Measurements from ENCODE around the gene AXIN1.
"Not testable (repeated sequence)": the region's sequence is repeated elsewhere in the genome, so short reads cannot be mapped to it uniquely, and the experiment has no call there.

The AXIN1 gene

DNA sequence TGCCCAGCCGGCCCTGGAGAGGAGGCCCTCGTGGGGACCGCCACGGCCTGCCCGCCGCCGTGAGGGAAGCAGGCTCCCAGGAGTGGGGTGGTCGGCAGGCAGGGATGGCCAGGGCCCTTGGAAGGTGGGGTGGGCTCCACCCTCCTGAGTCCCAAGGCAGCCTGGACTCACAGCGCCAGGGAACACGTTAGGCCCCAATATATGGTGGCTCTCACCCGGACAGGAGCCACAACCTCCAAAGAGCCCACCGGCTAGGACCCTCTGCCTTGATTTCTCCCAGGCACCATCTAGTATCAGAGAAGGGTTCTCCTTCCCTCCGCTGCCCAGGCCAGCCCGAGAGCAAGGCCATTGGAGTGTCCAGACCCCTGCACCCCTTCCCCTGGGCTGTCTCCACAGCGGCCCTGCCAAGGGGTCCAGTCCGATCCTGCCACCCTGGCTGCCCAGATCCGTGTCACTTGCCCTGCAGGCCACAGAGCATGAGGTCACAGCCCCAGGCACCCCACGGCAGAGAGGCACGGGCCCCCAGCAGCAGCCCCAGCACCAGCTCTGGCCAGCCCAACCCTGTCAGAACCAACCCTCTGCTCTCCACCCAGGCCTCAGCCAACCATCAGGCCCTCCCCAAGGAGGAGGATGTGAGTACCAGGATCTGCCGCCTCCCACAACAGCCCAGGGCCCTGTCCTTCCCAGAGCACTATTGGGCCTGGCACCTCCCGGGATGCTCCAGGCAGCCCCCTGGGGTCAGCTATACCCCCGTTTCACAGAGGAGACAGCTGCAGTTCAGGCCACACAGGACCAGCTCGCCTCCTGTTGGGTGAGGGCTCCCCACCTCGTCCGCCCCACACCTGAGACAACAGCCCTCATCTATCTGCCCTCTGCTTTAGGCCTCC, 1.1 kb upstream of the AXIN1 start:
- DNase-seq = no peak

DNA sequence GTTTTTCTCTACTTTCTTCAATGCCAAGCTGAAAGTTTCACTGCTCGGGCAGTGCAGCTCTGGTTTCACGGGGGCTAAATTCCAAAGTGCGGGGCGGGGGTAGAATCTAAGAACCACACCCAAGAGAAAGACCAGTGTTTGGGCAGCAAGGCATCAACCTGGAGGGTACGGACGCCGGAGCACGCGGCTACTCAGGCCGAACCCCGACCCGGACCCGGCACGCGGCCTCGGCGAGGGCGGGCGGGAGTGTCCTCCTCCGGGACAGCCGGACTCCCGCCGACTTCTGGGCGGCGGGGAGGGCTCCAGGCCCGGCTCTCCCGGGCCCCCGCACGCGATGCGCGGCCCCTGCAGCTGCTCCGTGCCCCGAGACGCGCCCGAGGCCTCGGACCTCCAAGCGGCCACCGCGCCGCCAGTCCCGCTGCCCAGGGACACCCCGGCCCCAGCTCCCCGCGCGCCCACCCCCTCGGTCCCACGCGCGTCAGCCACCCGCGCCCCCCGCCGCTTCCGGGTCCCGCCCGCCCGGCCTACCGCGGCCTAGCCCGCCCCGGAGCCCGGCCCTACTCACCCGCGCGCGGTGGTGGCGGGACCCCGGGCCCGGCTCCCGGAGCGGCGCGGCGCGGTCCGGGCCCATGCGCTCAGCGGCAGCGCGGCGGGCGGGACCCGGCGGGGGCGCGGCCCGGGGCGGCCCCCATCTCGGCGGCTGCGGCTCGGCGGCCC, 561 bp downstream of the AXIN1 start:
- DNase-seq = no peak

- DNase-seq = no peak
Observed at GRCh38 chr16:350203-350602, 2.3 kb downstream of the AXIN1 start.

DNA sequence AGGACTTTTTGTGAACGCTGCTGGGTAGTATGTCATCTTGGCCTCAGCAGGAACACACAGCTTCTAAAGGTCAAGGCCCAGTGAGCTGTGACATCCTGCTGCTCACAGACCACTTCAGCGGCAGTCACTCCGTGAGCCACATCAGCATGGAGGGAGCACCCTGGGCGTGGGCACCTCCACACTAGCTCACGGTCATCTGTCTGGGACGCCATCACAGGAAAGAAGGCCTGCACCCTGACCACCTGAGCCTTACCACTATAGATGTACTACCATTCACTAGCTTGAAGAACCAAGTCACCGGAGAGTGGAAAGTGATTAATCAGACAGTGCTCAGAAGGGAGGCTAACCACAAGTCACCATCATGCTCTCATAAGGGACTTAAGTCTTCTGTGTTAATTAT, 3.3 kb downstream of the AXIN1 start:
- DNase-seq = no peak

- DNase-seq = not testable (repeated sequence)
Observed at GRCh38 chr16:348495-348894, 4.0 kb downstream of the AXIN1 start.

DNA sequence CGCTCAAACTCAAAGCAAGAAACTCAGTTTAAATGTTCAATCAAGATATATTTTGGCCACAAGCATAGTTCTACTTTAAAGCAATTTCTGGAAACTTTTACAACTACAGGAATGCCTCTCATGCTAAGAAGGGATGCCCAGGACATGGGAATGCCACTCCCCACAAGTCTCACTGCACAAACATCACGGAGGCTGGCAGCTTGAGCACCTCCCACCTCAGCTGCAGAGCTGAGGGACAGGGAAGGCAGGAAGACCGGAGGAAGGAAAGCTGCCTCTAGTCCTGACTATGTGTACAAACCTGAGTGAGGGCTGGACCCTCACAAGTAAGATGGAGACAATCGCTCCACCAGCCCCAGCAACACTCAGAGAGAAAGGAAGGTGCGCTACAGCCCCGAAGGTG, 5.3 kb downstream of the AXIN1 start:
- DNase-seq = no peak

- no peak for DNase-seq
Observed at GRCh38 chr16:346587-346986, 5.9 kb downstream of the AXIN1 start.

DNA sequence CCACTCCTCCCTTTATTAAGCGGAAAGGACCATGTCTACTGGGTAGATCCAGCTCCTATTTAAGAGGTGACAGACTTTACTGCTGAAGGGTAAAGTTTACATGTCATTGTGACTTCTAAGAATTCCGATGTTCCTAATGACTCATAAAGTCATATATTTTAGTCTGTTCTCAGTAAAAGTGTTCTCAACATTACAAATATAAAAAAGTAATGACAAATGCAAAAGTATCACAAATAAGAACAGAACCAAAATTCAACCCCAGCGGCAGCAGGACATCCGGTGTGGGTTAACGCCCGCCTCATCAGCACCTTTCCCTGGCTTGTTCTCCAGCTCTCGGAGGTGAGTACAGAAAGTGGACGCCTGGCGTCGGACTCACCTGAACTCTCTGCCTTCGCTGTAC, 6.8 kb downstream of the AXIN1 start:
- no peak for DNase-seq

DNA sequence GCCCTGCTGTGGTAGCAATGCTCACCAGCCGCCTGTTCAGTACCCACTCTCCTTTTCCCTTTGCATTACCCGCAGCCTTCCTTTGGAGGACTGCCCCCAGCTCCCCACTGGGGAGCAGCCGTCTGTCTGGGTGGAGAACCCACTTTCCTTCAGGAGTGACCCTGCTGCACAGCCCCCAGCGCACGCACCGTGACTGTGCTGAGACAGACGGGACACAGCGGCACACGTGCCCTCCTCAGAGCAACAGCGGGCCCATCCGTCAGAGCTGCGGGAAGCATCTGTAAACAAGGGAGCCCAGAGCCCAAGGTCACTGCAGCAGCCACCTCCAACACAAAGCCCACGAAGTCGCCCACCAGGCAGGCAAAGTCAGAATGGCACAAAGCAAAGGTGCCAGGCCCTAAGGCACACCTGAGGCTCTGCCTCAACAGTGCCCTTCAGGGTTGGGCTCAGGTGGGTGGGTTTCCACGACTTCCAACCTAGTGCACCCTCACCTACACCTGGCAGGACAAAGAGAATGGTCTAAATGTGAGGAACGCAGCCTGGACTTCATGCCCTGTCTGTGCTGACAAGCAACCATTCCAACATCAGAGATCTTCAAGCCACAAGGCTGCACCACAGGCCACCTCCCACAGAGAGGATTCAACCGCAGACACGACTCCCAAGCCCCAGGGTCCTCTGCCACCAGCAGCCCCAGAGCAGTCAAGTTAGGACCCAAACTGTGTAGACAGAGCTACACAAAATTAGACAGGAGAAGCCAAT, 9.9 kb downstream of the AXIN1 start:
- DNase-seq = no peak

DNA sequence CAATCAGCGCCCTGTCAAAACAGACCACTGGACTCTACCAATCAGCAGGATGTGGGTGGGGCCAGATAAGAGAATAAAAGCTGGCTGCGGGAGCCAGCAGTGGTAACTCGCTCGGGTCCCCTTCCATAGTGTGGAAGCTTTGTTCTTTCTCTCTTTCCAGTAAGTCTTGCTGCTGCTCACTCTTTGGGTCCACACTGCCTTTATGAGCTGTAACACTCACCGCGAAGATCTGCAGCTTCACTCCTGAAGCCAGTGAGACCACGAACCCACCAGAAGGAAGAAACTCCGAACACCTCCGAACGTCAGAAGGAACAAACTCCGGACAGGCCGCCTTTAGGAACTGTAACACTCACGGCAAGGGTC, 10.6 kb downstream of the AXIN1 start:
- not testable (repeated sequence) for DNase-seq

DNA sequence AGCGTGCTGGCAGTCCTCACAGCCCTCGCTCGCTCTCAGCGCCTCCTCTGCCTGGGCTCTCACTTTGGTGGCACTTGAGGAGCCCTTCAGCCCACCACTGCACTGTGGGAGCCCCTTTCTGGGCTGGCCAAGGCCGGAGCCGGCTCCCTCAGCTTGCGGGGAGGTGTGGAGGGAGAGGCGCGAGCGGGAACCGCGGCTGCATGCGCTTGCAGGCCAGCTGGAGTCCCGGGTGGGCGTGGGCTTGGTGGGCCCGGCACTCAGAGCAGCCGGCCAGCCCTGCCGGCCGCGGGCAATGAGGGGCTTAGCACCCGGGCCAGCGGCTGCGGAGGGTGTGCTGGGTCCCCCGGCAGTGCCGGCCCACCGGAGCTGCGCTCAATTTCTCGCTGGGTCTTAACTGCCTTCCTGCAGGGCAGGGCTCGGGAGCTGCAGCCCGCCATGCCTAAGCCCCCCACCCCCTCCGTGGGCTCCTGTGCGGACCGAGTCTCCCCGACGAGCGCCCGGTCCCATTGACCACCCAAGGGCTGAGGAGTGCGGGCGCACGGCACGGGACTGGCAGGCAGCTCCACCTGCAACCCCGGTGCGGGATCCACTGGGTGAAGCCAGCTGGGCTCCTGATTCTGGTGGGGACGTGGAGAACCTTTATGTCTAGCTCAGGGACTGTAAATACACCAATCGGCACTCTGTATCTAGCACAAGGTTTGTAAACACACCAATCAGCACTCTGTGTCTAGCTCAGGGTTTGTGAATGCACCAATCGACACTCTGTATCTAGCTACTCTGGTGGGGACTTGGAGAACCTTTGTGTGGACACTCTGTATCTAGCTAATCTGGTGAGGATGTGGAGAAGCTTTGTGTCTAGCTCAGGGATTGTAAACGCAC, 11.2 kb downstream of the AXIN1 start:
- DNase-seq = not testable (repeated sequence)

GRCh38 chr16:340370-341091, 12.0 kb downstream of the AXIN1 start:
- DNase-seq = no peak

DNA sequence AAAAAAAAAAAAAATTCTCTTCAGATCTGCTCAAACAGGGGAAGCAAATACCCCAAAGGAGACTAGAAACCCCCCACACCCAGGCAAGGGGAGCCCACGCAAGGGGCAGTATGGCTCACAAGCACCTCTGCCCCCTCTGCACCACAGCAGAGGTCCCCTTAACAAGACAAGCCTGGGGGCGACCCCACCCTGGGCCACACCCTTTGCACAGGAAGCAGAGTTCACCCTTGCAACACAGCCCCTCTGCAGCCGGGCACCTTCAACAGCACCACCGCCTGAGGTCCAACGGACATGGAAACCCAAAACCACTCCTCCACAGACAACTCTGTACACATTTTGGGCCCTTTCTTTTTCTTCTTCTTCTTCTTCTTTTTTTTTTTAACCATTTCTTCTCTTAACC, 12.8 kb downstream of the AXIN1 start:
- no peak for DNase-seq

DNA sequence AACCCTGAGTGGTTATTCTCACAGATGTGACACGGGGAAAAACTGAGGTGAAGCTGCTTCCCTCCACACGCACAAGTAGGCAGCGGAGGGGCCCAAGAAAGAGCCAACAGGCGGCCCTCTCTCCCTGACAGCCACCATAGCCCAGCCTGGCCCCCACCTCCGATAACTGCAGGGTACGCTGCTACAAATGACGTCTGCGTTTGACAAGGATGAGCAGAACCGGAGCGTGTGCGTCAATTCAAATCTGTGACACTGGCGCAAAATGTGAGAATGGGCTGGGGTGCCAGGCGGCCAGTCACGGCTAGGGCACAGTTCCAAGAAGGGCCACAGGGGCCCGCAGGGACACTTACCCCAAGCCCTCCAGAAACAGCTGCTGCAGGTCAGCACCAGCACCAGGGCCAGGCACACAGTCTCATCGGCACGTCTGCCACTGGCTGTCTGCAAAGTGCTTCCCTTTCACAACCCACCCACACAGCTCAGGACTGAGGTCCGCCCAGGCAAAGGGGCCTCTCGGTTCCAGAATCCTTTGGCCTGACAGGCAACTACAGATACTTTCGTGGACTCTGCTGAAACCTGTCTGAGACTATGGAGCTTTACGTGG, 14.4 kb downstream of the AXIN1 start:
- no peak for DNase-seq

- no peak for DNase-seq
Observed at GRCh38 chr16:337437-337836, 15.1 kb downstream of the AXIN1 start.

DNA sequence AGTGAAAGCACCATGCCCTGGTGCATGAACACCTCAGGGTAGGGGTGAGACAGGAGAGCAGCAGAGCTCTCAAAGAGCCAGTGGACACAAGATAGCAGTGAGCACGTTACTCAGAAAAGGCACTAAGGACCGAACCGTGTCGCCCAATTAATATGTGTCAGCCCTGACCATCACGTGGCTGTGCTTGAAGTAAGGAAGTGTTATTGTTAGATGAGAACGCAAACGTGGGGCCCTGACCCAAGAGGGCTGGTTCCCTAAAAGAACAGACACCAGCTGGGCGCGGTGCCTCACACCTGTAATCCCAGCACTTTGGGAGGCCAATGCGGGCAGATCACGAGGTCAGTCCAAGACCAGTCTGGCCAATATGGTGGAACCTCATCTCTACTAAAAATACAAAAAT, 16.3 kb downstream of the AXIN1 start:
- DNase-seq = no peak

DNA sequence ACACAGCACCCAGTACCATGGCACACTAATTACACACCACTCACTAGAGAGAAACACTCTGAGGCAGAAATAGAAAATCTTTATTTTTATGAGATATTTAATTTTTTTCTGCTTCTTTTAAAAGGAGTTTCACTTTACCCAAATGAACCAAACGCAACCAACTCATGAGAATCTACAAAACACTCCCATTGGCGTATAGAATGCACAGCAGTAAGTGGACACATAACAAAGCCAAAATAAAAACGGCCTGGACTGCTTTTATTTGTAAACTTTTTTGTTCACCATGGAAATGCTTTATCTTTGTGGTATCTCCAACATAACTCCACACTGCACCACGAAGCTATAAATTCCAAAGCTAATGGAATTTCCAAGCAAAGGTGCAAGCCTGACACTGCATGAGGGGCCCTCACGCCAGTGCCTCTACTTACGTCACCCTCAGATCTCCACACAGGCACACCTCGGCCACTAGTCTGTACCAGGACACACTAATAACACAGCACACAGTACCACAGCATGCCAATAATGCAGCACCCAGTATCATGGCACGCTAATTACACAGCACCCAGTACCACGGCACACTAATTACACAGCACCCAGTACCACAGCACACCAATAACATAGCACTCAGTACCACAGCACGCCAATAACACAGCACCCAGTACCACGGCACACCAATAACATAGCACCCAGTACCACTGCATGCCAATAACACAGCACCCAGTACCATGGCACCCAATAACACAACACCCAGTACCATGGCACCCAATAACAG, 17.5 kb downstream of the AXIN1 start:
- not testable (repeated sequence) for DNase-seq

DNA sequence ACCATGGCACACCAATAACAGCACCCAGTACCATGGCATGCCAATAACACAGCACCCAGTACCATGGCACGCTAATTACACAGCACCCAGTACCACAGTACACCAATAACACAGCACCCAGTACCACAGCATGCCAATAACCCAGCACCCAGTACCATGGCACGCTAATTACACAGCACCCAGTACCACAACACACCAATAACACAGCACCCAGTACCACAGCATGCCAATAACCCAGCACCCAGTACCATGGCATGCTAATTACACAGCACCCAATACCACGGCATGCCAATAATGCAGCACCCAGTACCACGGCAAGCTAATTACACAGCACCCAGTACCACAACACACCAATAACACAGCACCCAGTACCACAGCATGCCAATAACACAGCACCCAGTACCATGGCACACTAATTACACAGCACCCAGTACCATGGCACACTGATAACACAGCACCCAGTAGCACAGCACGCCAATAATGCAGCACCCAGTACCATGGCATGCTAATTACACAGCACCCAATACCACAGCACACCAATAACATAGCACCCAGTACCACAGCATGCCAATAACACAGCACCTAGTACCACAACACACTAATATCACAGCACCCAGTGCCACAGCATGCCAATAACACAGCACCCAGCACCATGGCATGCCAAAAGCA, 18.2 kb downstream of the AXIN1 start:
- not testable (repeated sequence) for DNase-seq

GRCh38 chr16:333406-334094, 19.0 kb downstream of the AXIN1 start:
- no peak for DNase-seq
